Neural crest cell (in vitro differentiated cells): Measurements from ENCODE around the gene ZNF45. TPM values are rescaled to one million over a fixed set of nuclear protein-coding genes. Genes with fewer than 3 reads are reported as not detected.
"Not testable (repeated sequence)": the region's sequence is repeated elsewhere in the genome, so short reads cannot be mapped to it uniquely, and the experiment has no call there.

Experiments
- DNase-seq: peaks from one replicate; pipeline ENCODE4 v3.0.0; 2021; ENCODE audit warnings: low read depth, mixed read lengths, low spot score
- H3K27ac Mint-ChIP-seq: one replicate; pipeline ENCODE4 v1.8.0; 2021; ENCODE audit warnings: mild to moderate bottlenecking, mixed read lengths; ENCODE audit not compliant: unreplicated experiment
- H3K27me3 Mint-ChIP-seq: 2 replicates; pipeline ENCODE4 v1.8.0; 2021; ENCODE audit warnings: low read depth, mild to moderate bottlenecking, mixed read lengths
- H3K36me3 Mint-ChIP-seq: 2 replicates; pipeline ENCODE4 v1.8.0; 2021; ENCODE audit warnings: low read depth, mild to moderate bottlenecking, mixed read lengths
- H3K4me1 Mint-ChIP-seq: 2 replicates; pipeline ENCODE4 v1.8.0; 2021; ENCODE audit warnings: mixed read lengths
- H3K4me3 Mint-ChIP-seq: one replicate; pipeline ENCODE4 v1.8.0; 2021; ENCODE audit warnings: mild to moderate bottlenecking, mixed read lengths
- H3K9me3 Mint-ChIP-seq: 2 replicates; pipeline ENCODE4 v1.8.0; 2021; ENCODE audit warnings: mixed read lengths
- total RNA-seq: library from RNA; stranded (reverse); gene quantifications from 2 replicates; pipeline ENCODE4 v1.2.1, GENCODE V29; 2021
- TF ChIP-seq, protein P1 (sequence below): fragments of 200-600 bp; sonication (generic); conservative IDR thresholded peaks from 2 replicates; pipeline ENCODE4 v1.5.0; 2021; ENCODE audit warnings: antibody characterized with exemption, mild to moderate bottlenecking

Gene ZNF45
- total RNA-seq, 1 donor from 2014 or later, result 21.6 TPM

DNA sequence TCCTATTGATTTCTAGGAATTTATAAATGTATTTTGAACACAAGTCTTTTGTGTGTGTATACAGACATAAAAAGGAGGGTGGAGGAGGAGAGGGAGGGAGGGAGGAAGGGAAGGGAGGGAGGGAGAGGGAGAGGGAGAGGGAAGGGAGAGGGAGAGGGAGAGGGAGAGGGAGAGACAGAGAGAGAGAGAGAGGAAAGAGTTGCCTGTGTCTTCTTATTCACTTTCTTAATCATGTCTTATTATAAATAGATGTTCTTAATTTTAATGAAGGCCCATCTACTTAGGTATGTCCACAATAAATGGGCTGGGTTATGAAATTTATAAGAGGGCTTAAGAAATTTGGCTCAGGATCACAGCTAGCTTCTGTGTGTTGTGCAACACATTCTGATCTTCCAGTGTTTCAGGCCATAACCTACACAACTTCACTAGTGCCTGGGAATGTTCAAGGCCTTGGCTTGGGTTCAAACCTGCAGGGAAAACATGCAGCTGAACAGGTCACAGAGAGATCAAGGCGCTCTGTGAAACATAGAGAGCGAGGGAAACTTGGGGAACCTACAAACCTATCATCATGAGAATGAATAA, 39.3 kb downstream of the ZNF45 start:
- TF ChIP-seq, protein P1, sequence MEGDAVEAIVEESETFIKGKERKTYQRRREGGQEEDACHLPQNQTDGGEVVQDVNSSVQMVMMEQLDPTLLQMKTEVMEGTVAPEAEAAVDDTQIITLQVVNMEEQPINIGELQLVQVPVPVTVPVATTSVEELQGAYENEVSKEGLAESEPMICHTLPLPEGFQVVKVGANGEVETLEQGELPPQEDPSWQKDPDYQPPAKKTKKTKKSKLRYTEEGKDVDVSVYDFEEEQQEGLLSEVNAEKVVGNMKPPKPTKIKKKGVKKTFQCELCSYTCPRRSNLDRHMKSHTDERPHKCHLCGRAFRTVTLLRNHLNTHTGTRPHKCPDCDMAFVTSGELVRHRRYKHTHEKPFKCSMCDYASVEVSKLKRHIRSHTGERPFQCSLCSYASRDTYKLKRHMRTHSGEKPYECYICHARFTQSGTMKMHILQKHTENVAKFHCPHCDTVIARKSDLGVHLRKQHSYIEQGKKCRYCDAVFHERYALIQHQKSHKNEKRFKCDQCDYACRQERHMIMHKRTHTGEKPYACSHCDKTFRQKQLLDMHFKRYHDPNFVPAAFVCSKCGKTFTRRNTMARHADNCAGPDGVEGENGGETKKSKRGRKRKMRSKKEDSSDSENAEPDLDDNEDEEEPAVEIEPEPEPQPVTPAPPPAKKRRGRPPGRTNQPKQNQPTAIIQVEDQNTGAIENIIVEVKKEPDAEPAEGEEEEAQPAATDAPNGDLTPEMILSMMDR, result no peak
- Mint-ChIP-seq H3K4me1 (peaks cover 6% of the 10 kb centered on the region), H3K4me3 (no peak overlapping the region), H3K9me3 (peaks cover 12% of the 10 kb centered on the region), H3K27ac (no peak overlapping the region), H3K36me3 (peaks cover 25% of the 10 kb centered on the region), H3K27me3 (no peaks in the 10 kb centered on the region)
- no peak for DNase-seq

DNA sequence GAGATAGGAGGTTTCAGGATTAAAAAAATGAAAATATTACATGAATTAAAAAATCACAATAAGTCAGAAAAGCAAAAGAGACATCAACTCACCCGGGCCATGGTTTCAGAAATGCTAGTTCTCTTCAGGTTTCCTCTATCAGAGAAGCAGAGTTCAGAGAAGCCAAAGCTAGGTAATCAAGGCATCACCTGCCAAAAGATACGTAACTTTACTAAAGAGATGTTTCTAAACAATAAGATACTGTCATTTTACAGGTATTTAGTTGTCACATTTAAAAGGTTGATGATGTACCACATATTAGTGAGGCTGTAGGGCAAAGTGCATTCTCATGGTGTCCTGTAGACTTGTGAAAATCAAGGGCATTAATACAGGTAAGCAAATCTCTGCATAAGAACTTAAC, 51.2 kb downstream of the ZNF45 start, which contains the start of gene ZNF404:
Gene ZNF404, minus strand, starts transcription at position 101 of the 400 bp plus-strand sequence.
- no peaks in the 10 kb centered on the region for H3K4me1 Mint-ChIP-seq
- no peaks in the 10 kb centered on the region for H3K27me3 Mint-ChIP-seq
- peaks cover 39% of the 10 kb centered on the region for H3K36me3 Mint-ChIP-seq
- peaks cover 36% of the 10 kb centered on the region for H3K9me3 Mint-ChIP-seq
- no peak for DNase-seq
- TF ChIP-seq, protein P1, result no peak
- no peak within 1 kb of the TSS for H3K27ac Mint-ChIP-seq
- no peak within 1 kb of the TSS for H3K4me3 Mint-ChIP-seq

DNA sequence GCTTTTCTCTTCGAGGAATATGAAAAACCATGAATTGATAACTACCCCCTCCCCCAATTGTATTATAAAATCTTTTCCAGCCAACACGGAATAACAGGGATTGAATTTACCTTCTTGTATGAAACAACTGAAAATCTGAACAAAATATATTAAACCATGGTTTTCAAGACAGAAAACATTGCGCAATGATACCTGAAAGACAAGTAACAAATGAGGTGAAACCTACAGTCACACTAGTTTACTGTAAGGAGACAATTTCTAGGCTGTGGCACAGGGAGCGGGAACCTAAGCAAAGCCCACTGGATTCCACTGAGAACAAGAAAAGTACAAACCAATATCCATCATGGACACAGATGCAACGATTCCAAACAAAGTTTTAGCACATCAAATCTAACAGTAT, 54.6 kb downstream of the ZNF45 start:
- H3K36me3 Mint-ChIP-seq, result peaks cover 48% of the 10 kb centered on the region

DNA sequence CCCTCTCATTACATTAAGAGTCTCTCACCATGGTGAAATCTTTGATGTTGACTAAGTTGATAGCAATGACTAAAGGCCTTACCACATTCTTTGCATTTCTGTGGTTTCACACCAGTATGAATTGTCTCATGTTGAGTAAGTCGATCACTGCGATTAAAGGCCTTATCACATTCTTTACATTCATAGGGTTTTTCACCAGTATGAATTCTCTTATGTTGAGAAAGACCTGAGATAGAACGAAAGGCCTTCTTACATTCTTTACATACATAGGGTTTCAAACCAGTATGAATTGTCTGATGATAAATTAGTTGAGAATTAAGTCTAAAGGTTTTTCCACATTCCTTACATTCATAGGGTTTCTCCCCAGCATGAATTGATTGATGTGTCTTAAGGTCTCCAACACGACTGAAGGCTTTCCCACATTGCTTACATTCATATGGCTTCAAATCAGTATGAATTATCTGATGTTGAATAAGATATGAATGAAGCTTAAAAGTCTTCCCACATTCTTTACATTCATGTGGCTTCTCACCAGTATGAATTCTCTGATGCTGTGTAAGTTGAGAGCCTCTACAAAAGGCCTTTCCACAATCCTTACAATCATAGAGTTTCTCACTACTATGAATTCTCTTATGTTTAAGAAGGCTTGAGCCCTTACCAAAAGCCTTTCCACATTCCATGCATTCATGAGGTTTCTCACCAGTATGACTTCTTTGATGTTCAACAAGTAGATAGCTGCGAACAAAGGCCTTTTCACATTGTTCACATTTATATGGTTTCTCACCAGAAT, 62.3 kb downstream of the ZNF45 start:
- H3K27ac Mint-ChIP-seq, result no peak overlapping the region
- peaks cover 32% of the 10 kb centered on the region for H3K36me3 Mint-ChIP-seq
- DNase-seq, result no peak
- H3K4me3 Mint-ChIP-seq, result no peak overlapping the region
- peaks cover 20% of the 10 kb centered on the region for H3K9me3 Mint-ChIP-seq
- H3K4me1 Mint-ChIP-seq, result no peaks in the 10 kb centered on the region
- TF ChIP-seq, protein P1, result no peak
- H3K27me3 Mint-ChIP-seq, result no peaks in the 10 kb centered on the region

More for the DNA sequence above, 54.6 kb downstream of the ZNF45 start:
- Mint-ChIP-seq H3K27ac (no peak overlapping the region), H3K4me3 (no peak overlapping the region), H3K9me3 (peaks cover 35% of the 10 kb centered on the region), H3K27me3 (no peaks in the 10 kb centered on the region), H3K4me1 (no peaks in the 10 kb centered on the region)
- TF ChIP-seq, protein P1, result no peak
- no peak for DNase-seq

DNA sequence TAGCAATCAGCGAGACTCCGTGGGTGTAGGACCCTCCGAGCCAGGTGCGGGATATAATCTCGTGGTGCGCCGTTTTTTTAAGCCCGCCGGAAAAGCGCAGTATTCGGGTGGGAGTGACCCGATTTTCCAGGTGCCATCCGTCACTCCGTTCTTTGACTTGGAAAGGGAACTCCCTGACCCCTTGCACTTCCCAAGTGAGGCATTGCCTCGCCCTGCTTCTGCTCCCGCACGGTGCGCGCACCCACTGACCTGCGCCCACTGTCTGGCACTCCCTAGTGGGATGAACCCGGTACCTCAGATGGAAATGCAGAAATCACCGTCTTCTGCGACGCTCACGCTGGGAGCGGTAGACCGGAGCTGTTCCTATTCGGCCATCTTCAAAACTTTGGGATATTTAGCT, 68.2 kb downstream of the ZNF45 start:
- not testable (repeated sequence) for H3K4me3 Mint-ChIP-seq

More for the DNA sequence above, 68.2 kb downstream of the ZNF45 start:
- not testable (repeated sequence) for H3K27ac Mint-ChIP-seq, H3K4me1 Mint-ChIP-seq, H3K27me3 Mint-ChIP-seq, DNase-seq
- Mint-ChIP-seq H3K36me3 (peaks cover 15% of the 10 kb centered on the region), H3K9me3 (peaks cover 12% of the 10 kb centered on the region)

Other genes with a start within 250 kb of the ZNF45 start
- not detected in 2 replicates for gene IRGC, start 219.2 kb downstream of the ZNF45 start, total RNA-seq
- 87.0 and 87.6 TPM in 2 replicates for gene SMG9, start 180.3 kb downstream of the ZNF45 start, total RNA-seq
- gene KCNN4, start 154.3 kb downstream of the ZNF45 start, total RNA-seq, result 2.2 and 2.8 TPM in 2 replicates
- 0.25 TPM in 1 of 2 replicates, not detected in the other for gene LYPD5, start 132.8 kb downstream of the ZNF45 start, total RNA-seq
- gene ZNF283, start 108.0 kb downstream of the ZNF45 start, total RNA-seq, result 13.6 and 14.7 TPM in 2 replicates
- 3.5 and 3.8 TPM in 2 replicates for gene ZNF404, start 51.3 kb downstream of the ZNF45 start, total RNA-seq
- gene ZNF221, start 15.9 kb upstream of the ZNF45 start, total RNA-seq, result 11.6 and 14.3 TPM in 2 replicates
- gene ZNF155, start 48.9 kb upstream of the ZNF45 start, total RNA-seq, result 8.8 and 11.9 TPM in 2 replicates
- 6.0 and 6.5 TPM in 2 replicates for gene ZNF230, start 67.7 kb upstream of the ZNF45 start, total RNA-seq
- gene ZNF222, start 90.1 kb upstream of the ZNF45 start, total RNA-seq, result 7.6 and 8.1 TPM in 2 replicates
- 5.8 and 7.6 TPM in 2 replicates for gene ZNF223, start 116.8 kb upstream of the ZNF45 start, total RNA-seq
- gene ZNF284, start 136.9 kb upstream of the ZNF45 start, total RNA-seq, result 4.5 TPM in 2 replicates
- gene ZNF224, start 159.1 kb upstream of the ZNF45 start, total RNA-seq, result 19.4 and 23.0 TPM in 2 replicates
- 6.9 and 7.8 TPM in 2 replicates for gene ZNF225, start 178.1 kb upstream of the ZNF45 start, total RNA-seq
- gene ZNF234, start 206.3 kb upstream of the ZNF45 start, total RNA-seq, result 18.2 and 18.6 TPM in 2 replicates
- 24.4 and 29.8 TPM in 2 replicates for gene ZNF226, start 229.8 kb upstream of the ZNF45 start, total RNA-seq